Thyroid gland (tissue), 4 donors: ENCODE results near the gene CLIC3. TPM values are rescaled to one million over a fixed set of nuclear protein-coding genes. Genes with fewer than 3 reads are reported as not detected.

Experiments
- DNase-seq, 2 donors: peaks; one replicate each; pipeline ENCODE4 v3.0.0-alpha.2; 2019
- H3K27ac ChIP-seq, 3 donors: fragments of 200-600 bp; sonication (generic); 1 replicate in 2 of 3; 2 replicates in 1 of 3; pipeline ENCODE4 v1.5.1; 2016 to 2019; ENCODE audit warnings: mild to moderate bottlenecking in 1 of 3, moderate library complexity in 1 of 3
- H3K27me3 ChIP-seq: fragments of 200-600 bp; sonication (generic); one replicate; pipeline ENCODE4 v1.5.1; 2019
- H3K36me3 ChIP-seq, 2 donors: fragments of 200-600 bp; sonication (generic); one replicate each; pipeline ENCODE4 v1.5.1; 2016 to 2019
- H3K4me1 ChIP-seq, 2 donors: fragments of 200-600 bp; sonication (generic); one replicate each; pipeline ENCODE4 v1.5.1; 2017 to 2019
- H3K4me3 ChIP-seq, 3 donors: fragments of 200-600 bp; sonication (generic); replicated peaks in 1 of 3; 1 replicate in 2 of 3; 2 replicates in 1 of 3; pipeline ENCODE4 v1.5.1; 2016; ENCODE audit warnings: mild to moderate bottlenecking in 1 of 3
- H3K9me3 ChIP-seq: fragments of 200-600 bp; sonication (generic); one replicate; pipeline ENCODE4 v1.5.1; 2017
- POLR2A ChIP-seq, 2 donors: fragments of 450-650 bp; IDR thresholded peaks; one replicate each; pipeline ENCODE4 v1.6.1; 2017; ENCODE audit warnings: antibody characterized with exemption in 2 of 2, mild to moderate bottlenecking in 2 of 2, moderate library complexity in 1 of 2
- WGBS, 2 donors: methylation state at CpG; one replicate each; pipeline ENCODE4 v1.1.5; 2017; 5-methylcytosine and 5-hydroxymethylcytosine counted together
- intact Hi-C: fragments of 100-400 bp; cut with DNase I; formaldehyde crosslinking; loops from one replicate; pipeline ENCODE4 v1.15.1; 2023
- total RNA-seq, 4 donors: library from RNA; depleted of rRNA; stranded (reverse); fragments of >200 nt; gene quantifications; one replicate each; pipeline ENCODE4 v1.2.3, GENCODE V29; 2016
- TF ChIP-seq, protein P1 (sequence below), 6 experiments: fragments of 200-600 bp in 3 of 6; fragments of 450-650 bp in 3 of 6; sonication (generic) in 3 of 6; IDR thresholded peaks; one replicate each; pipeline ENCODE4 v1.5.1; 2016 to 2019; ENCODE audit warnings: antibody characterized with exemption in 6 of 6, mild to moderate bottlenecking in 2 of 6, inconsistent platforms in 1 of 6, moderate library complexity in 1 of 6

The CLIC3 gene
- total RNA-seq, 4 donors from 2014 or later = 97.7 to 301 (median 268) TPM

DNA sequence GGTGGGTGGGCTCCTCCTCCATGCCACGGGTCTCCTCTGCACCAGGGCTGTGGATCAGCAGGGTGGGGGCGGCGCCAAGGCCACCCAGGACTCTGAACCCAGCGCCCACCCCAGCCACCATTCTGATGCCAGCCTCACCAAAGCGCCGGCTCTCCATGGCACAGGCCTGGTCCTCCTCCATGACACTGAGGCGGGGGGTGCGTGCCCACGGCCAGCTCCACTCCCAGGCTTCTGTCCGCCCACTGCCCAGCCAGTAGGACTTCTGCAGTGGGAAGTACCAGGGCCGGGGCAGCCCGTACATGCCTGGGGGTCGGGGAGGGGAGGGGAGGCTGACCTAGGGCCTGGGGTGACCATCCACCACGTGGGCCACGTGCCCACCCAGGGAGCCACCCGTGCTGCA, 20.1 kb upstream of the CLIC3 start:
- WGBS, 2 donors = 95% methylated on average over 15 of the region's 16 CpGs; no CpG with 5 or more reads in 1 of the 2 donors
- Histone ChIP-seq H3K36me3 (peaks cover 35 to 41% of the 10 kb centered on the region in 2 donors), H3K4me1 (no peaks in the 10 kb centered on the region), H3K4me3 (no peak overlapping the region), H3K9me3 (no peaks in the 10 kb centered on the region), H3K27ac (no peak overlapping the region), H3K27me3 (no peaks in the 10 kb centered on the region)
- TF ChIP-seq, protein P1, sequence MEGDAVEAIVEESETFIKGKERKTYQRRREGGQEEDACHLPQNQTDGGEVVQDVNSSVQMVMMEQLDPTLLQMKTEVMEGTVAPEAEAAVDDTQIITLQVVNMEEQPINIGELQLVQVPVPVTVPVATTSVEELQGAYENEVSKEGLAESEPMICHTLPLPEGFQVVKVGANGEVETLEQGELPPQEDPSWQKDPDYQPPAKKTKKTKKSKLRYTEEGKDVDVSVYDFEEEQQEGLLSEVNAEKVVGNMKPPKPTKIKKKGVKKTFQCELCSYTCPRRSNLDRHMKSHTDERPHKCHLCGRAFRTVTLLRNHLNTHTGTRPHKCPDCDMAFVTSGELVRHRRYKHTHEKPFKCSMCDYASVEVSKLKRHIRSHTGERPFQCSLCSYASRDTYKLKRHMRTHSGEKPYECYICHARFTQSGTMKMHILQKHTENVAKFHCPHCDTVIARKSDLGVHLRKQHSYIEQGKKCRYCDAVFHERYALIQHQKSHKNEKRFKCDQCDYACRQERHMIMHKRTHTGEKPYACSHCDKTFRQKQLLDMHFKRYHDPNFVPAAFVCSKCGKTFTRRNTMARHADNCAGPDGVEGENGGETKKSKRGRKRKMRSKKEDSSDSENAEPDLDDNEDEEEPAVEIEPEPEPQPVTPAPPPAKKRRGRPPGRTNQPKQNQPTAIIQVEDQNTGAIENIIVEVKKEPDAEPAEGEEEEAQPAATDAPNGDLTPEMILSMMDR (IDR thresholded peaks at IDR 0.05) = no peak
- no peak for TF ChIP-seq POLR2A (IDR thresholded peaks at IDR 0.05)
- intact Hi-C loops = no loop called here
- no peak for DNase-seq

DNA sequence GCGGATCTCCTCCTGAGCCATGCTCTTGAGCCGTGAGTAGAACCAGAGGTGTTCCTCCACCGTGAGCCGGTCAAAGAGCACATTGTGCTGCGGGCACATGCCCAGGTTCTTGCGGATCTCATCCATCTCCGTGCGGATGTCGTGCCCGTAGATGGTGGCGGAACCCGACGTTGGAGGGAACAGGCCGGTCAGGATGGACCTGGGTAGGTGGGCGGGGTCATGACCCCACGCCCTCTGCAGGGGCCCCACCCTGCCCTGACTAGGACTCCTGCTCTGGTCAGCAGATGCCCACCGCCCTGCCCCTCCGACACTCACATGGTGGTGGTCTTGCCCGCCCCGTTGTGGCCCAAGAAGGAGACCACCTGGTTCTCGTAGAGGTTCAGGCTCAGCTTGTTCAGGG, 19.6 kb upstream of the CLIC3 start:
- no peak for DNase-seq
- WGBS, 2 donors = 98 to 100% methylated on average over 7 to 18 of the region's 21 CpGs
- intact Hi-C loops = no loop called here

DNA sequence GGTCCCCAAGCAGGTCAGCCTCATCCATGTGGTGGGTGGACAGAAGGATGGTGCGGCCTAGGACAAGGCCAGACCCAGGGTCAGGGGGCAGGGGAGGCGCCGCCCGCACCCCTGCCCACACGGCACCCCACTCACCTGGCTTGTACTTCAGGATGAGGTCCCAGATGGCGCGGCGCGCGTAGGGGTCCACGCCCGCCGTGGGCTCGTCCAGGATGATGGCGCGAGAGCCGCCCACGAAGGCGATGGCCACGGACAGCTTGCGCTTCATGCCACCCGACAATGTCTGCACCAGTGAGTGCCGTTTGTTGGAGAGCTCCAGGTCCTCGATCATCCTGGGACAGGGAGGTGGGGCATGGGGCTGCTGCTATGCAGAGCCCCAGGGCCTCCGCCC, 19.2 kb upstream of the CLIC3 start:
- Histone ChIP-seq H3K9me3 (no peaks in the 10 kb centered on the region), H3K36me3 (peaks cover 31 to 45% of the 10 kb centered on the region in 2 donors), H3K27ac (no peak overlapping the region), H3K4me1 (no peaks in the 10 kb centered on the region), H3K4me3 (no peak overlapping the region), H3K27me3 (no peaks in the 10 kb centered on the region)
- no peak for DNase-seq
- TF ChIP-seq POLR2A (IDR thresholded peaks at IDR 0.05) = no peak
- TF ChIP-seq, protein P1 (IDR thresholded peaks at IDR 0.05) = no peak
- WGBS, 2 donors = 94 to 96% methylated on average over 18 to 23 of the region's 25 CpGs
- intact Hi-C loops = no loop called here

More for the DNA sequence above, 19.6 kb upstream of the CLIC3 start:
- Histone ChIP-seq H3K27me3 (no peaks in the 10 kb centered on the region), H3K27ac (no peak overlapping the region), H3K36me3 (peaks cover 35 to 44% of the 10 kb centered on the region in 2 donors), H3K4me3 (no peak overlapping the region), H3K9me3 (no peaks in the 10 kb centered on the region), H3K4me1 (no peaks in the 10 kb centered on the region)
- TF ChIP-seq POLR2A (IDR thresholded peaks at IDR 0.05) = no peak
- TF ChIP-seq, protein P1 (IDR thresholded peaks at IDR 0.05) = no peak

DNA sequence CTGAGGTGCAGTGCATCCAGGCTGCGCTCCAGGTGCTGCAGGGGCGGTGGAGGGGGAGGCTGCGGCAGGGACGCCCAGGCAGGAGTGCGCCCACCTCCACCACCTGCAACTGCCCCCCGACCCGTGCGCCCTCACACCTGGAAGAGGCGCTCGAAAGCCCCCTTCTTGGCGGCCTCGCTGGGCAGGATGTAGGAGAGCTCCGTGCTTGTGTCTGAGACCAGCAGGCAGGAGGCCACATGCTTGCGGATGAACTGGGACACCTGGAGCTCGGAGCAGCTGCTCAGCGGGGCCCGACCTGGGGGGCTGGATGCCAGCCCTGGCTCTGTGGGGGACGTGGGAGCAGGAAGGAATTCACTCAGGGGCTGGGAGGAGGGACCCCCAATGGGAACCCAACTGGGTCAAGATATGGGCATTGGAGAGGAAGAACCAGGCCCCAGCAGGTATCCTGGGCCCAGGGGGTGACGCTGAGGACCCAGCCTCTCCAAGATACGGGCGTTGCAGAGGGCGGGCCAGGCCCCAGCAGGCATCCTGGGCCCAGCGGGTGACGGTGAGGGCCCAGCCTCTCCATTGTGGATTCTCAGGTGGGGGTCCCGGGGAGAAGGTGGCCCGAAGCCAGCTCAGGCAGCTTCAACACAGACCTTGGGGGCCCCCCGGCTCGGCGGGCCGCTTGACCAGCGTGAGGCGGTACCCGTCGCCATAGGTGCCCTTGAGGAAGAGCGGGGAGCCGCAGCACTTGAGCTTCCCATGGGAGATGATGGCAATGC, 18.6 kb upstream of the CLIC3 start:
- no peak for DNase-seq
- Histone ChIP-seq H3K36me3 (peaks cover 26 to 46% of the 10 kb centered on the region in 2 donors), H3K4me3 (no peak overlapping the region)

DNA sequence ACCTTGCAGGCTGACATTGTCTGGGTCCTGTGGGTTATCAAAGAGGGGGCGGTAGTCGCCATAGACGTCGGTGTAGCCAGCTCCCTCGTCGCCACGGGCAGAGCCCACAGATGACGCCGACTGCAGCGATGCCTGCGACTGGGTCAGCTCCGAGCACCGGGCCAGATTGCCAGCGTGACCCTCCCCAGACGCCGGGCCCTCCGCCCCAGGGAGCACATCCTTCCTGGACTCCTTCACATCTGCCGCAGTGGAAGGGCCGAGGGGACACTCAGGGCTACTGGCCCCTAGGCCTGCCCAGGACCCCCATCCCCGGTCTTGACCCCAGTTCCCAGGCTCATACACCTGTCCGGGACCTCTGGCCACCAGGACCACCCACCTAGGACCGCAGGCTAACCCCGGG, 17.8 kb upstream of the CLIC3 start:
- no peaks in the 10 kb centered on the region for H3K9me3 ChIP-seq
- intact Hi-C loops = no loop called here
- H3K36me3 ChIP-seq = peaks cover 26 to 49% of the 10 kb centered on the region in 2 donors
- peaks cover 0 to 7% of the 10 kb centered on the region in 2 donors for H3K4me1 ChIP-seq
- no peak for DNase-seq
- WGBS, 2 donors = 89 to 95% methylated on average over 8 to 16 of the region's 23 CpGs
- H3K27me3 ChIP-seq = no peaks in the 10 kb centered on the region
- H3K27ac ChIP-seq = no peak overlapping the region
- no peak for TF ChIP-seq POLR2A (IDR thresholded peaks at IDR 0.05)
- TF ChIP-seq, protein P1 (IDR thresholded peaks at IDR 0.05) = no peak
- H3K4me3 ChIP-seq = no peak overlapping the region

More for the DNA sequence above, 18.6 kb upstream of the CLIC3 start:
- TF ChIP-seq, protein P1 (IDR thresholded peaks at IDR 0.05) = no peak
- no peak for TF ChIP-seq POLR2A (IDR thresholded peaks at IDR 0.05)
- H3K9me3 ChIP-seq = no peaks in the 10 kb centered on the region
- H3K4me1 ChIP-seq = no peaks in the 10 kb centered on the region
- H3K27ac ChIP-seq = no peak overlapping the region
- 96 to 97% methylated on average over 20 to 36 of the region's 36 CpGs for WGBS, 2 donors
- H3K27me3 ChIP-seq = no peaks in the 10 kb centered on the region
- intact Hi-C loops = no loop called here
